Fibroblast of lung (primary cell): ENCODE measurements around the gene FGF14.

ENCODE experiments used
- EZH2 ChIP-seq: IDR thresholded peaks from 2 replicates; pipeline ENCODE4 v1.5.1; 2012; ENCODE audit warnings: low read length, control low read depth, mild to moderate bottlenecking; ENCODE audit errors: missing control alignments
- TF ChIP-seq, protein P1 (sequence below), 2 donors: IDR thresholded peaks in 1 of 2; conservative IDR thresholded peaks in 1 of 2; 1 replicate in 1 of 2; 2 replicates in 1 of 2; pipeline ENCODE4 v1.5.1; 2011 to 2012; ENCODE audit warnings: low read length in 2 of 2, control low read depth in 1 of 2, inconsistent platforms in 1 of 2, low read depth in 1 of 2, mild to moderate bottlenecking in 1 of 2

DNA sequence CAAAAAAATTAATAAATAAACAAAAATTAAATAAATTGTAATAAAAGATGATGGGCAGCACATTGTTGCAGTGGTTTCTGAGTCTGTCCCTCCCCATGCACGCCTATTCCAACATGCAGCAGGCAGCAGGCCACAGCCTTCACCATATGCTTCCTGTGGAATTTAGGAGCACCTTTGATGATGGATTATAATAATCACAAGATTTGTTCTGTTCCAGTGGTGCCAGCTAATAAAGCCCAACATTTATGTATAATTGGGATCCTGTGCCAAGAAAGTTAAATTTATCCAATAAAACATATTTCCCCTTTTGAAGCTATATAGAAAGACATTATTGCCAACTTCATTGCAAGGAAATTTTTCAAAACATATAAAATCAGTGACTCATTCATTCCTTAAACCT, 328.6 kb downstream of the FGF14 start:
- TF ChIP-seq, protein P1, sequence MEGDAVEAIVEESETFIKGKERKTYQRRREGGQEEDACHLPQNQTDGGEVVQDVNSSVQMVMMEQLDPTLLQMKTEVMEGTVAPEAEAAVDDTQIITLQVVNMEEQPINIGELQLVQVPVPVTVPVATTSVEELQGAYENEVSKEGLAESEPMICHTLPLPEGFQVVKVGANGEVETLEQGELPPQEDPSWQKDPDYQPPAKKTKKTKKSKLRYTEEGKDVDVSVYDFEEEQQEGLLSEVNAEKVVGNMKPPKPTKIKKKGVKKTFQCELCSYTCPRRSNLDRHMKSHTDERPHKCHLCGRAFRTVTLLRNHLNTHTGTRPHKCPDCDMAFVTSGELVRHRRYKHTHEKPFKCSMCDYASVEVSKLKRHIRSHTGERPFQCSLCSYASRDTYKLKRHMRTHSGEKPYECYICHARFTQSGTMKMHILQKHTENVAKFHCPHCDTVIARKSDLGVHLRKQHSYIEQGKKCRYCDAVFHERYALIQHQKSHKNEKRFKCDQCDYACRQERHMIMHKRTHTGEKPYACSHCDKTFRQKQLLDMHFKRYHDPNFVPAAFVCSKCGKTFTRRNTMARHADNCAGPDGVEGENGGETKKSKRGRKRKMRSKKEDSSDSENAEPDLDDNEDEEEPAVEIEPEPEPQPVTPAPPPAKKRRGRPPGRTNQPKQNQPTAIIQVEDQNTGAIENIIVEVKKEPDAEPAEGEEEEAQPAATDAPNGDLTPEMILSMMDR (conservative IDR thresholded peaks at IDR 0.05 in 1 of 2, IDR thresholded peaks at IDR 0.05 in 1 of 2; ENCODE audit: low read depth in 1 of 2, low read length in 2 of 2), result no peak
- TF ChIP-seq EZH2, result no peak
